ENCODE results near the gene MPRIP.

MPRIP gene

GRCh38 chr17:17150448-17150800 lies 108.2 kb downstream of the MPRIP start:
- H3K27ac ChIP-seq = peak overlapping the region in 1 of 2 donors; percentile 79
- TF ChIP-seq CTCF (IDR thresholded peaks at IDR 0.05) = no peak

GRCh38 chr17:17151055-17151454 lies 108.8 kb downstream of the MPRIP start:
- TF ChIP-seq CTCF (IDR thresholded peaks at IDR 0.05) = no peak

More at GRCh38 chr17:17150448-17150800, 108.2 kb downstream of the MPRIP start:
- no peak for DNase-seq (ENCODE audit: low spot score)
- no peak overlapping the region for H3K4me3 ChIP-seq

GRCh38 chr17:17151541-17151940 lies 109.3 kb downstream of the MPRIP start:
- no peak for DNase-seq (ENCODE audit: low spot score)
- peak overlapping the region; percentile 71 to 84 for H3K27ac ChIP-seq

More at GRCh38 chr17:17151055-17151454, 108.8 kb downstream of the MPRIP start:
- H3K27ac ChIP-seq = peak overlapping the region; percentile 71 to 84
- no peak for DNase-seq (ENCODE audit: low spot score)
- H3K4me3 ChIP-seq = no peak overlapping the region

GRCh38 chr17:17151962-17152361 lies 109.7 kb downstream of the MPRIP start:
- Histone ChIP-seq H3K4me3 (no peak overlapping the region), H3K27ac (peak overlapping the region; percentile 71 to 84)
- no peak for TF ChIP-seq CTCF (IDR thresholded peaks at IDR 0.05)
- DNase-seq (ENCODE audit: low spot score) = peak; percentile 94

More at GRCh38 chr17:17151541-17151940, 109.3 kb downstream of the MPRIP start:
- no peak for TF ChIP-seq CTCF (IDR thresholded peaks at IDR 0.05)
- H3K4me3 ChIP-seq = no peak overlapping the region

- DNase-seq (ENCODE audit: low spot score) = no peak
- Histone ChIP-seq H3K27ac (peak overlapping the region; percentile 71 to 84), H3K4me3 (no peak overlapping the region)
- TF ChIP-seq CTCF (IDR thresholded peaks at IDR 0.05) = no peak
Measured at GRCh38 chr17:17152385-17152784, 110.1 kb downstream of the MPRIP start.

GRCh38 chr17:17153071-17153470 lies 110.8 kb downstream of the MPRIP start:
- no peak overlapping the region for H3K4me3 ChIP-seq
- H3K27ac ChIP-seq = peak overlapping the region in 1 of 2 donors; percentile 84
- no peak for DNase-seq (ENCODE audit: low spot score)
- TF ChIP-seq CTCF (IDR thresholded peaks at IDR 0.05) = no peak

GRCh38 chr17:17153709-17154108 lies 111.5 kb downstream of the MPRIP start:
- TF ChIP-seq CTCF (IDR thresholded peaks at IDR 0.05) = no peak
- no peak for DNase-seq (ENCODE audit: low spot score)
- Histone ChIP-seq H3K27ac (peak overlapping the region in 1 of 2 donors; percentile 21), H3K4me3 (no peak overlapping the region)
